Measurements from ENCODE around the gene RAD18.

DNA sequence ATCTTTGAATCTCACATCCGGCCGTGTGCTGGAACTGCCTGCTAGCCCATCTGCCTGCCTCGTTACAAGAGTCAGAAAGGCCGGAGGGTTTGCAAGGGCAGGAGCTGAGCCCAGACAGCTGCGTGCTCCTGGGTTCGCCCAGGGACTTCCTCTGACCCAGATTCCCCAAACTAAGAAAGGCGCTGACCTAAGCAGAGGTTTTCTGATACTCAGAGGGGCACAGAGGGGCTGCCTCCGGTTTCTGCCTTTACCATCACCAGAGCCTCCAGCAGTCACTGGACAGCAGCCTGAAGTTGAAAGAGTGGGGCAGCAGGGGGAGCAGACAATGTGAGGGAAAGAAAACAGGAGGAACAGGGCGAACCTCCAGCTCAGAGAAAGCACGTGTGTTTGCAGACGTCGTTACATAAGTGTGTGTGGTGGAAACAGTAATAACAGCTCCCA is 33.4 kb upstream of the RAD18 start:
- TF ChIP-seq, protein P1, sequence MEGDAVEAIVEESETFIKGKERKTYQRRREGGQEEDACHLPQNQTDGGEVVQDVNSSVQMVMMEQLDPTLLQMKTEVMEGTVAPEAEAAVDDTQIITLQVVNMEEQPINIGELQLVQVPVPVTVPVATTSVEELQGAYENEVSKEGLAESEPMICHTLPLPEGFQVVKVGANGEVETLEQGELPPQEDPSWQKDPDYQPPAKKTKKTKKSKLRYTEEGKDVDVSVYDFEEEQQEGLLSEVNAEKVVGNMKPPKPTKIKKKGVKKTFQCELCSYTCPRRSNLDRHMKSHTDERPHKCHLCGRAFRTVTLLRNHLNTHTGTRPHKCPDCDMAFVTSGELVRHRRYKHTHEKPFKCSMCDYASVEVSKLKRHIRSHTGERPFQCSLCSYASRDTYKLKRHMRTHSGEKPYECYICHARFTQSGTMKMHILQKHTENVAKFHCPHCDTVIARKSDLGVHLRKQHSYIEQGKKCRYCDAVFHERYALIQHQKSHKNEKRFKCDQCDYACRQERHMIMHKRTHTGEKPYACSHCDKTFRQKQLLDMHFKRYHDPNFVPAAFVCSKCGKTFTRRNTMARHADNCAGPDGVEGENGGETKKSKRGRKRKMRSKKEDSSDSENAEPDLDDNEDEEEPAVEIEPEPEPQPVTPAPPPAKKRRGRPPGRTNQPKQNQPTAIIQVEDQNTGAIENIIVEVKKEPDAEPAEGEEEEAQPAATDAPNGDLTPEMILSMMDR (conservative IDR thresholded peaks at IDR 0.05 in 1 of 2, IDR thresholded peaks at IDR 0.05 in 1 of 2; ENCODE audit: extremely low read depth in 1 of 2, insufficient read depth in 1 of 2, low read depth in 1 of 2, low read length in 2 of 2), result no peak
- TF ChIP-seq EZH2 (IDR thresholded peaks at IDR 0.05; ENCODE audit: borderline replicate concordance, low read length), result no peak
